Skeletal muscle satellite cell (primary cell): ENCODE data around the gene LHB.
"Not testable (repeated sequence)": the region's sequence is repeated elsewhere in the genome, so short reads cannot be mapped to it uniquely, and the experiment has no call there.

ENCODE experiments used
- H3K27me3 ChIP-seq: 2 replicates; pipeline ENCODE4 v1.7.0; 2013; ENCODE audit warnings: low read length; ENCODE audit not compliant: control insufficient read depth, insufficient read depth
- H3K36me3 ChIP-seq: 2 replicates; pipeline ENCODE4 v1.7.0; 2013; ENCODE audit warnings: mild to moderate bottlenecking, control low read depth, low read length; ENCODE audit not compliant: insufficient read depth
- H3K4me1 ChIP-seq: 2 replicates; pipeline ENCODE4 v1.7.0; 2013; ENCODE audit warnings: low read length; ENCODE audit not compliant: control insufficient read depth, insufficient read depth
- H3K4me2 ChIP-seq: 2 replicates; pipeline ENCODE4 v1.7.0; 2013; ENCODE audit warnings: mild to moderate bottlenecking, low read length
- H3K4me3 ChIP-seq: 2 replicates; pipeline ENCODE4 v1.7.0; 2013; ENCODE audit warnings: low read length
- H3K9ac ChIP-seq: 2 replicates; pipeline ENCODE4 v1.7.0; 2013; ENCODE audit warnings: mild to moderate bottlenecking, low read depth, low read length, moderate library complexity
- H3K9me3 ChIP-seq: replicated peaks from 2 replicates; pipeline ENCODE4 v1.7.0; 2013; ENCODE audit warnings: mild to moderate bottlenecking, control low read depth, low read length

Gene LHB

DNA sequence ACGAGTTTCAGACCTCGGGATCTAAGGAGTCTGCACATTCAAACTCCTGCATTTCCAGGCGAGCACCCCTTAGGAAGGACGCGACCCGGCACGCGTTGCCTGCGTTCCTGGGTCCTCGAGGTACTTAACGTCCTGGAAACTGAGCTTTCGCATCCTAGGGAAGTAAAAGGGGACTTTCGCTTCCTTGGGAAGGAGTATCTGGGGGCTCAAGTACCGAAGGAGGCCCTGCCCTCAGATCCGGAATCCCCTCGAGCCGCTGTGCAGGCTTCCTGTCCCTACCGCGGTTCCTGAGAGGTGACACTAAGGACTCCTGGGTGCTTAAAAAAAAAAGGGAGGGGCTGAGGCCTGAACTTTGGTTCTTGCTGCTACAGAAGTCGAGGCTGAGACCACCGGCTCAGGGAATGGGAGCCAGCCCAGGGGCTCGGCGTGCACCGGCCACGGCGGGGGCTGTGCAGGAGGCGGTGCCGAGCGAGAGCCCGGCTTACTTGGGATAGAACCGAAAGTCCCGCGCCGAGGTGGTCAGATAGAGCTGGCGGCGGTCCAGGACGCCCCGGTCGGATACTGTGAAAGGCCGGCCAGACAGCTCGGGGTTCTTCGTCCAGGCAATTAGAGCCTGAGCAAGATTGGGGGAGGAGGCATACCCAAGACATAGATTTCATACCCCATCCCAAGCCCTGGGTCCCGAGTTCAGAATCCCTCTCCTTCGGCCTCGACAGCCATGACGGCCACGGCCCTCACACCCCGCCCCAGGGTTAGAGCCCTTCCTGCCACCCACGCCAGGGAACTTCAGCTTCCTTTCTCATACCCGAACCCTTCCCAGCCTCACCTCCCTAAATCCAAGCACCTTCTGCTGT is 1.7 kb upstream of the LHB start:
- Histone ChIP-seq H3K36me3 (peaks cover 23% of the 10 kb centered on the region), H3K4me3 (peak overlapping the region; percentile 68), H3K4me1 (peaks cover 21% of the 10 kb centered on the region), H3K9ac (peak overlapping the region; percentile 59), H3K4me2 (peak overlapping the region; percentile 93)
- H3K27me3 ChIP-seq, H3K9me3 ChIP-seq: not testable (repeated sequence)

DNA sequence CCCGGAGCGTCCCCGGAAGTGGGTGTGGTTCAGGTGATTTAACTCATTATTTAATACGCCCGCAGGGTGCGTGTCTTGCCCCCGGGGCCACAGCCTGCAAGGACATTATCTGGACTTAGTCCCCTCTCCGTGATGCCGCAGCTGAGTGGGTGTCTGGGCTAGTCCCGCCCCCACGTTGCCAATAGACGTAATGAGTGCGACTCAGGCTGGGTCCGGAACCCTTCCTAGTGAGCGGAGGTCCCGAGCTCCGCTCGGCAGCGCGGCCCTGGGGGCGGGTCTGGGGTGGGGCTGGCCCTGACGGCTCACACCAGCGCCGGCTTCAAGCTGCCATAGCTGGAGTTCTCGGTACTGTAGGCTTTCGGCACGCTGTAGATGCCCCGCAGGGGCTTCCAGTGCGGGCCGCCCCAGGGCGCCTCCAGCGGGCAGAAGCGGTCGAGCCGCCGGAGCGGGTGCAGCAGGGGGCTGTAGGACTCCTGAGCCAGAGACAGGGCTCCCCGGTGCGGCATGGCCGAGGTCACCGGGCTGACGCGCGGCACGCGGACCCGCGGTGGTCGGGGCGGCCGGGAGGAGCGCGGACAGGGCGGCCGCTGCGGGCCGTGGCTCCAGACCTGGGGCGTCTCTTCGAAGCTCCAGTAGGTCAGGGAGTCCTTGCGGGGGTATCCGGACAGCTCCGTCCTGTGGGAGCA is 918 bp upstream of the LHB start:
- Histone ChIP-seq H3K4me1 (peaks cover 21% of the 10 kb centered on the region), H3K9ac (peak overlapping the region; percentile 59), H3K27me3 (no peaks in the 10 kb centered on the region)

DNA sequence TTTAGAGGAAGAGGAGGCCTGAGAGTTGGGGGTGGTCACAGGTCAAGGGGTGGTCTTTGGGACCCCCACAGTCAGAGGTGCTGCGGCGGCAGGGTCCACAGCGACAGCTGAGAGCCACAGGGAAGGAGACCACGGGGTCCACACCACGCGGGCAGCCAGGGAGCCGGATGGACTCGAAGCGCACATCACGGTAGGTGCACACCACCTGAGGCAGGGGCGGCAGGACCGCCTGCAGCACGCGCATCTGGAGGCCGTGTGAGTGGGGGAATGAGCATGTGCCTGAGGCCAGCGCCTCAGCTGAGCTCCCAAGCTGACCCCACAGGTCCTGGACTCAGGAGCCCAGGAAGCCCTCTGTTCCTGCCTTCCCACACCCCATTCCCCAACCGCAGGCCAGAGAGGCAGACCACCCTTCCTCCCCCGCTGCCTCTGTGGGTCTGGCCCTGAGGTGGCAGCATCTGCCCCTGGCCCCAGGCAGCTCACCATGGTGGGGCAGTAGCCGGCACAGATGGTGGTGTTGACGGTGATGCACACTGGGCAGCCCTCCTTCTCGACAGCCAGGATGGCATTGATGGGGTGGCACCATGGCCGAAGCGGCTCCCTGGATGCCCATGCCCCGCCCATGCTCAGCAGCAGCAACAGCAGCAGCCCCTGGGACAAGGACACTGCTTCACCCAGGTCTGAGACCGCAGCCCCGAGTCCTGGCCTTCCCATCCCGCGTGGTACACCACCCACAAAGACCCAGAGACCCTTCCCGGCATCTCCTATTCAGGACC is 638 bp downstream of the LHB start:
- no peak overlapping the region for H3K9ac ChIP-seq
- no peaks in the 10 kb centered on the region for H3K9me3 ChIP-seq
- H3K27me3 ChIP-seq, result no peaks in the 10 kb centered on the region
- H3K4me3 ChIP-seq, result no peak overlapping the region
- no peak overlapping the region for H3K4me2 ChIP-seq
- H3K4me1 ChIP-seq, result peaks cover 21% of the 10 kb centered on the region
- peaks cover 41% of the 10 kb centered on the region for H3K36me3 ChIP-seq

More for the DNA sequence above, 918 bp upstream of the LHB start:
- H3K9me3 ChIP-seq, result no peaks in the 10 kb centered on the region
- peak overlapping the region; percentile 68 for H3K4me3 ChIP-seq
- peaks cover 28% of the 10 kb centered on the region for H3K36me3 ChIP-seq
- H3K4me2 ChIP-seq, result peak overlapping the region; percentile 93

DNA sequence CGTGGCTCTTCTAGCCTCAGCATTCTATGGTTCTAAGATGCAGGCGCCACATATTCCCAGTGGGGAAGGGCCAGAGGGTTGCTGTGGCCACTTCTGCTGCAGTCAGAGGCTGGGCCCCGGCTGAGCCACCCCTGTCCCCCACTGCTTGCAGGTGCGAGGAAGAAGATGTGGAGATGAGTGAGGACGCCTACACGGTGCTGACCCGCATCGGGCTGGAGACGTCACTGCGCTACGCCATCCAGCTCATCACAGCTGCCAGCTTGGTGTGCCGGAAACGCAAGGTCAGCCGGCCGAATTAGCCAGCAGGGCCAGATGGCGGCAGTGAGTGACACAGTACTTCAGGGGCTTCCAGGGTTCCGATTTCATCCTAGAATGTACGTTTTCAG is 2.0 kb downstream of the LHB start:
- H3K9ac ChIP-seq, result no peak overlapping the region
- H3K4me2 ChIP-seq, result no peak overlapping the region
- no peaks in the 10 kb centered on the region for H3K9me3 ChIP-seq
- H3K36me3 ChIP-seq, result peaks cover 52% of the 10 kb centered on the region
- no peaks in the 10 kb centered on the region for H3K27me3 ChIP-seq
- H3K4me3 ChIP-seq, result no peak overlapping the region
- peaks cover 21% of the 10 kb centered on the region for H3K4me1 ChIP-seq

DNA sequence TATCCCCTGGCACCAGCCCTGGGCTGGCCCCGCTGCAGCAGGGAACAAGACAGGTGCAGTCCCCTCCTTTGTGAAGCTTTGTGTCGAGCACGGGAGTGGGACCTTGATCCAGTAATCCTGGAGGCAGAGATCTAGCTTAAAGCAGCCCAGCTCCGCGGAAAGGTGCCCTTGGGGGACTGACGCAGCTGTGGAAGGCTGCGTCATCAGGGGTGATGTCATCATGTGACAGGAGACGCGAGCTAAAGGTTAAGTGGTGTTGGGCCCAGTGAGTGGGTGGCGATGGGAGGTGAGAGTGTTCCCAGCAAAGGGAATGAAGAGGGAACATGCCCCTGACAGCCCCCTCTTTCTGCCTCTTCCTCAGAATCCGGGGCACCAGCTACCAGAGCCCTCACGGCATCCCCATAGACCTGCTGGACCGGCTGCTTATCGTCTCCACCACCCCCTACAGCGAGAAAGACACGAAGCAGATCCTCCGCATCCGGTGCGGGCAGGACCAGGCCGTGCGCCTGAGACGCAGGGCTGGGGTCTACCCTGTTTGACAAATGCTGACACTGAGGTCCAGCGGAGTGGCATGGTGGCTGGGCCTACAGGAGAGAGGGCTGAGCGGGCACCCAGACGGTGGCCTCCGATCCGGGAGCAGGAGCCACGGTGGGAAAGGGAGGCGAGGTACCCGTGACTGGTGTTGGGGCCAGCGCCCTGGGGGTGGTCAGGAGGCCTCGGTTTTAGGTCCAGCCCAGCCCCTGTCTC is 2.6 kb downstream of the LHB start:
- Histone ChIP-seq H3K4me1 (peaks cover 18% of the 10 kb centered on the region), H3K36me3 (peaks cover 57% of the 10 kb centered on the region), H3K9ac (no peak overlapping the region), H3K9me3 (no peaks in the 10 kb centered on the region), H3K4me3 (no peak overlapping the region), H3K27me3 (no peaks in the 10 kb centered on the region), H3K4me2 (no peak overlapping the region)

DNA sequence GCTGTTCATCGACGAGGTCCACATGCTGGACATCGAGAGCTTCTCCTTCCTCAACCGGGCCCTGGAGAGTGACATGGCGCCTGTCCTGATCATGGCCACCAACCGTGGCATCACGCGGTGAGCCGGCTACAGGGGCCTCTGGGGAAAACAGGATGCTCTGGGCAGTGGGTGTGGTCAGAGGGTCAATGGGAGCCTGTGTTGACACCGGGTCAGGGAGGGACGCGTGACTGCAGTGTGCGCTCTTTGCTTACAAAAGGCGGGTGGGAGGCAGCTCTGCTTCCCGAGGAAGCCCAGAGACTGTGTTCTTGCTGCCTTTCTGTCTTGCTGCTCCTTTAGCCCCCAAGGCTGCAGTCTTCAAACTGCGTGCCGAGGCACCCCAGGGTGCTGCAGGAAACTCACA is 5.7 kb downstream of the LHB start:
- Histone ChIP-seq H3K4me2 (no peak overlapping the region), H3K4me3 (no peak overlapping the region), H3K4me1 (no peaks in the 10 kb centered on the region), H3K27me3 (no peaks in the 10 kb centered on the region), H3K9ac (no peak overlapping the region), H3K9me3 (no peaks in the 10 kb centered on the region), H3K36me3 (peaks cover 67% of the 10 kb centered on the region)

DNA sequence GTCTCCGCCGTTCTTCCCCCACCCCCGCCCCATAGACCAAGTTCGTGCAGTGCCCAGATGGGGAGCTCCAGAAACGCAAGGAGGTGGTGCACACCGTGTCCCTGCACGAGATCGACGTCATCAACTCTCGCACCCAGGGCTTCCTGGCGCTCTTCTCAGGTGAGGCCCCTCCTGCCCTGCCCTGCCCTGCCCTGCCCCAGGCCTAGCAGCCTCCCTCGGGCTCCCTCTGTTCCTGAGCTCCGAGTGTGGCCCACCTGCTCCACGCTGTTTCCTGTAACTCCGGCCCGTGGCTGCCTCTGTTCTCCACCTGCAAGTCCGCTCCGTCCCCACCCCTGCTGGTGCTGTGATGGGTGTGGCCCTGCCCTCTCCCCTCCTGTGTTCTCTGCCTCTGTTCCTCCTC is 6.4 kb downstream of the LHB start:
- Histone ChIP-seq H3K9me3 (no peaks in the 10 kb centered on the region), H3K27me3 (no peaks in the 10 kb centered on the region), H3K4me1 (no peaks in the 10 kb centered on the region), H3K4me3 (no peak overlapping the region), H3K36me3 (peaks cover 67% of the 10 kb centered on the region), H3K4me2 (no peak overlapping the region), H3K9ac (no peak overlapping the region)

DNA sequence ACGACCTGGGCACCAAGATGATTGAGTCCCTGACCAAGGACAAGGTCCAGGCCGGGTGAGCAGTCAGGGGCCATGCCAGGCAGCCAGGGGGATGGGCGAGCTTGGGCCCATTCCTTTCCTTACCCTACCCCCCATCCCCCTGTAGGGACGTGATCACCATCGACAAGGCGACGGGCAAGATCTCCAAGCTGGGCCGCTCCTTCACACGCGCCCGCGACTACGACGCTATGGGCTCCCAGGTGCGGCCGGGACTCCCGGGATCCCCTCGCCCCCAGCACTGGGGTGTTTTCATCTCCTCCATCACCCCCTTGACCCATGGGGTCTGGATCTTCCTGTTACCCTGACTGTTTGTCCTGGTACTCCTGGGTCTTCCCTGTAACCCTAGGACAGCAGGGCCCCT is 7.1 kb downstream of the LHB start:
- Histone ChIP-seq H3K9ac (no peak overlapping the region), H3K4me2 (no peak overlapping the region), H3K4me1 (no peaks in the 10 kb centered on the region)

DNA sequence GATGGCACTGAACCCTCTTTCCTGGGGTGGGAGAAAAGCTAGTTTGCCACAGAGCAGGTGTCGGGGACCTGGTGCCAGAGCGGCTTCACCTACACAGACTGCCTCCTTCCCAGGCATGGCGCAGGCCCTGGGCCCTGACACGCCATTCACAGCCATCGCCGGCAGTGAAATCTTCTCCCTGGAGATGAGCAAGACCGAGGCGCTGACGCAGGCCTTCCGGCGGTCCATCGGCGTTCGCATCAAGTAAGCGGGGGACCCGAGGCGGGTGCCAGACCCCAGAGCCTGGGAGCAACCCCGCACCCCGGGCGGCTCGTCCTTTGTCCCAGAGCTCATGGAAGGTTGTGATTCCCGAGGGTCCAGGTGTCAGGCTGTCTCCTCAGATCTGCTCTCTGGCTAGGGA is 10.0 kb downstream of the LHB start:
- H3K36me3 ChIP-seq, result peaks cover 62% of the 10 kb centered on the region
- H3K4me3 ChIP-seq, result no peak overlapping the region
- no peak overlapping the region for H3K4me2 ChIP-seq
- H3K27me3 ChIP-seq, result no peaks in the 10 kb centered on the region
- H3K9ac ChIP-seq, result no peak overlapping the region
- H3K9me3 ChIP-seq, result no peaks in the 10 kb centered on the region
- no peaks in the 10 kb centered on the region for H3K4me1 ChIP-seq

More for the DNA sequence above, 7.1 kb downstream of the LHB start:
- Histone ChIP-seq H3K36me3 (peaks cover 66% of the 10 kb centered on the region), H3K27me3 (no peaks in the 10 kb centered on the region), H3K9me3 (no peaks in the 10 kb centered on the region), H3K4me3 (no peak overlapping the region)

DNA sequence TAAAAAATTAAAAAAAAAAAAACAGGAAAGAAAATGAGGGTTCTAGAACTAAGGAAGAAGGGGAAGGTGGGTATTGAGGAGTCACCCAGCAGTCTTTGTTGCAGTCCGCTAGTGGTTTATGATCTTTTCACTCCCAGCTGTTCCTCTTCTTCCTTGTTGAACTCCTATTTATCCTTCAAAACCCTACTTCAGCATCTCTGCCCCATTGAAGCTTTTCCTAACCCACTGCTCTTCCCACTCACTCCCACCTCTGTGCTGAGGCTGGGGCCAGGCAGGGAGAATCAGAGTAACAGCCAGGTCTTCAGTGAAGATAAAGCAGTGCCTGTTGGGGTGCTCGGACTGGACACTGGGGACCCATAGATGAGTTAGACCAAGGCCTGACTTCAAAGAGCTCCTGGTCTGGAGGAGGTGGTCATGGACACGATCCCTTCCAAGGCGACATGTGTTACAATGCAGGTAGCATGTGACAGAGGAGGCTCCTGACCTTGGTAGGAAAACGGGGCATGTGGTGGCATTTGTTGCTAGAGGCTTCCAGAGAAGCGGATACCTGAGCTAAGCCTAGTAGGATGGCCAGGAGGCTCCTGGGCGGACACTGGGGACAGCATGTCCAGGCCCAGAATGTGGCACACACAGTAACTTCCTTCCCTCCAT is 11.8 kb downstream of the LHB start:
- no peaks in the 10 kb centered on the region for H3K4me1 ChIP-seq
- no peak overlapping the region for H3K9ac ChIP-seq
- no peak overlapping the region for H3K4me3 ChIP-seq
- H3K4me2 ChIP-seq, result no peak overlapping the region
- H3K36me3 ChIP-seq, result peaks cover 48% of the 10 kb centered on the region
- no peaks in the 10 kb centered on the region for H3K27me3 ChIP-seq
- H3K9me3 ChIP-seq, result no peaks in the 10 kb centered on the region
